ENCODE results near the gene CDH11. TPM values are rescaled to one million over a fixed set of nuclear protein-coding genes. Genes with fewer than 3 reads are reported as not detected.

The CDH11 gene
- total and polyA plus RNA-seq, 10 of the 15 experiments (the other 5 are each of a cell fraction or from before 2014, with no cell fraction given) = 0.31 to 9.7 (median 0.87) TPM

DNA sequence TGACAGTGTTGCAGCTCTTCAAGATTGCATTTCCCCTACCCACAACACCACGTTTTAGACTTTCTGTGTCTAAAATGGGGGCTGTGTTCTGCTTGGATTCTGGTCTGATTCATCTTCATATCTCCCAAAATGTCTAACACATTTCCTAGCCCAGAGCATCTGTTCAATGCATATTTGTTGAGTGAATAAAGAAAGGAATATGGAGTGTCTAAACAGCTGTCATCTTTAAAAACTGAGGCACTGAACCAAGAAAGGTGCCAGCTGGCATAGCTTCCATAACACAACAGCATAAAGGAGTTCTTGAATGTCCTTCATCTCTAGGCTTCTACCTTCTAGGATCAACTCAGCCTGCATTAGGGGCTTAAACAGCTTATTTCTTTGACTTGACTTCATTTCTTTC lies 67.4 kb downstream of the CDH11 start:
- ATAC-seq (no peak), FAIRE-seq (no peak), DNase-seq (ENCODE audit: low read depth, low spot score) (no peak)
- Histone ChIP-seq H3K4me1 (ENCODE audit: control insufficient read depth, insufficient read depth, low read length) (no peaks in the 10 kb centered on the region), H3K4me3 (no peak overlapping the region), H3K4me2 (ENCODE audit: control insufficient read depth, insufficient read depth) (no peak overlapping the region), H4K20me1 (ENCODE audit: control insufficient read depth, insufficient read depth) (no peaks in the 10 kb centered on the region), H3K27me3 (replicated peaks in 1 of 2; ENCODE audit: control insufficient read depth in 2 of 2, insufficient read depth in 2 of 2, low read length in 1 of 2) (no peaks in the 10 kb centered on the region), H3K9ac (ENCODE audit: control insufficient read depth, insufficient read depth, low read length) (no peak overlapping the region), H3K9me3 (replicated peaks; ENCODE audit: control insufficient read depth, insufficient read depth, low read length) (no peaks in the 10 kb centered on the region), H3K79me2 (ENCODE audit: control insufficient read depth, insufficient read depth, low read length) (no peaks in the 10 kb centered on the region), H2AFZ (ENCODE audit: control insufficient read depth, low read depth, low read length) (no peak overlapping the region), H3K27ac (ENCODE audit: control insufficient read depth, insufficient read depth) (no peak overlapping the region), H3K36me3 (ENCODE audit: control insufficient read depth in 2 of 2, insufficient read depth in 2 of 2, low read length in 1 of 2) (no peaks in the 10 kb centered on the region)
- 0% methylated on average over 1 of the region's 1 CpG for WGBS (ENCODE audit: insufficient coverage, insufficient replicate concordance, low lambda C conversion rate, missing lambda C conversion rate)
- in situ Hi-C loops (cut with MboI) (no loop called here), intact Hi-C loops (cut with micrococcal nuclease; ENCODE audit: unreplicated experiment) (no loop called here)
- RAD21 ChIA-PET (ENCODE audit: unreplicated experiment) = no interaction called here
- POLR2A ChIA-PET = no interaction called here
- CTCF ChIA-PET = interaction anchor here (0.6 kb wide), 1 partner anchor 72 kb away, joined by 3 read pairs; no protein-coding TSS in a partner anchor
- SMC1A ChIA-PET (ENCODE audit: uncharacterized antibody, unreplicated experiment) = no interaction called here
- BruUV-seq (replicated peaks) = no TSS peak
- TF ChIP-seq CBX5 (IDR thresholded peaks at IDR 0.05; ENCODE audit: low read depth) (no peak), SMC3 (IDR thresholded peaks at IDR 0.05; ENCODE audit: borderline replicate concordance, low read length) (no peak), SUPT20H (IDR thresholded peaks at IDR 0.05; ENCODE audit: borderline replicate concordance, control insufficient read depth, low read depth, low read length) (no peak), YY1 (IDR thresholded peaks at IDR 0.05; ENCODE audit: low read depth, low read length) (no peak), KAT2A (conservative IDR thresholded peaks at IDR 0.05; ENCODE audit: control insufficient read depth, low read depth, low read length) (no peak), TBL1XR1 (IDR thresholded peaks at IDR 0.05; ENCODE audit: low read depth, low read length) (no peak), MYC (IDR thresholded peaks at IDR 0.05; ENCODE audit: insufficient read depth, insufficient read length, insufficient replicate concordance, low read length, severe bottlenecking) (no peak), BCL11A (IDR thresholded peaks at IDR 0.05; ENCODE audit: low read depth, low read length) (no peak), MXI1 (IDR thresholded peaks at IDR 0.05; ENCODE audit: low read depth, low read length) (no peak), RELB (IDR thresholded peaks at IDR 0.05; ENCODE audit: low read depth) (no peak)
- TF ChIP-seq, protein P1, sequence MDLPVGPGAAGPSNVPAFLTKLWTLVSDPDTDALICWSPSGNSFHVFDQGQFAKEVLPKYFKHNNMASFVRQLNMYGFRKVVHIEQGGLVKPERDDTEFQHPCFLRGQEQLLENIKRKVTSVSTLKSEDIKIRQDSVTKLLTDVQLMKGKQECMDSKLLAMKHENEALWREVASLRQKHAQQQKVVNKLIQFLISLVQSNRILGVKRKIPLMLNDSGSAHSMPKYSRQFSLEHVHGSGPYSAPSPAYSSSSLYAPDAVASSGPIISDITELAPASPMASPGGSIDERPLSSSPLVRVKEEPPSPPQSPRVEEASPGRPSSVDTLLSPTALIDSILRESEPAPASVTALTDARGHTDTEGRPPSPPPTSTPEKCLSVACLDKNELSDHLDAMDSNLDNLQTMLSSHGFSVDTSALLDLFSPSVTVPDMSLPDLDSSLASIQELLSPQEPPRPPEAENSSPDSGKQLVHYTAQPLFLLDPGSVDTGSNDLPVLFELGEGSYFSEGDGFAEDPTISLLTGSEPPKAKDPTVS (IDR thresholded peaks at IDR 0.05; ENCODE audit: low read depth, low read length) = no peak
- TF ChIP-seq, protein P2, sequence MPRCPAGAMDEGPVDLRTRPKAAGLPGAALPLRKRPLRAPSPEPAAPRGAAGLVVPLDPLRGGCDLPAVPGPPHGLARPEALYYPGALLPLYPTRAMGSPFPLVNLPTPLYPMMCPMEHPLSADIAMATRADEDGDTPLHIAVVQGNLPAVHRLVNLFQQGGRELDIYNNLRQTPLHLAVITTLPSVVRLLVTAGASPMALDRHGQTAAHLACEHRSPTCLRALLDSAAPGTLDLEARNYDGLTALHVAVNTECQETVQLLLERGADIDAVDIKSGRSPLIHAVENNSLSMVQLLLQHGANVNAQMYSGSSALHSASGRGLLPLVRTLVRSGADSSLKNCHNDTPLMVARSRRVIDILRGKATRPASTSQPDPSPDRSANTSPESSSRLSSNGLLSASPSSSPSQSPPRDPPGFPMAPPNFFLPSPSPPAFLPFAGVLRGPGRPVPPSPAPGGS (IDR thresholded peaks at IDR 0.05; ENCODE audit: borderline replicate concordance, insufficient read depth, low read depth, low read length, poor library complexity, severe bottlenecking) = no peak
- TF ChIP-seq, protein P3, sequence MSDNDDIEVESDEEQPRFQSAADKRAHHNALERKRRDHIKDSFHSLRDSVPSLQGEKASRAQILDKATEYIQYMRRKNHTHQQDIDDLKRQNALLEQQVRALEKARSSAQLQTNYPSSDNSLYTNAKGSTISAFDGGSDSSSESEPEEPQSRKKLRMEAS (IDR thresholded peaks at IDR 0.05; ENCODE audit: low read depth, low read length) = no peak
- TF ChIP-seq, protein P4, sequence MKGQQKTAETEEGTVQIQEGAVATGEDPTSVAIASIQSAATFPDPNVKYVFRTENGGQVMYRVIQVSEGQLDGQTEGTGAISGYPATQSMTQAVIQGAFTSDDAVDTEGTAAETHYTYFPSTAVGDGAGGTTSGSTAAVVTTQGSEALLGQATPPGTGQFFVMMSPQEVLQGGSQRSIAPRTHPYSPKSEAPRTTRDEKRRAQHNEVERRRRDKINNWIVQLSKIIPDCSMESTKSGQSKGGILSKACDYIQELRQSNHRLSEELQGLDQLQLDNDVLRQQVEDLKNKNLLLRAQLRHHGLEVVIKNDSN (IDR thresholded peaks at IDR 0.05; ENCODE audit: borderline replicate concordance, extremely low read length, insufficient read depth, low read depth, low read length) = no peak
- TF ChIP-seq, protein P5, sequence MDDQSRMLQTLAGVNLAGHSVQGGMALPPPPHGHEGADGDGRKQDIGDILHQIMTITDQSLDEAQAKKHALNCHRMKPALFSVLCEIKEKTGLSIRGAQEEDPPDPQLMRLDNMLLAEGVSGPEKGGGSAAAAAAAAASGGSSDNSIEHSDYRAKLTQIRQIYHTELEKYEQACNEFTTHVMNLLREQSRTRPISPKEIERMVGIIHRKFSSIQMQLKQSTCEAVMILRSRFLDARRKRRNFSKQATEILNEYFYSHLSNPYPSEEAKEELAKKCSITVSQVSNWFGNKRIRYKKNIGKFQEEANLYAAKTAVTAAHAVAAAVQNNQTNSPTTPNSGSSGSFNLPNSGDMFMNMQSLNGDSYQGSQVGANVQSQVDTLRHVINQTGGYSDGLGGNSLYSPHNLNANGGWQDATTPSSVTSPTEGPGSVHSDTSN (IDR thresholded peaks at IDR 0.05; ENCODE audit: insufficient replicate concordance, low read depth, low read length) = no peak
- TF ChIP-seq, protein P6, sequence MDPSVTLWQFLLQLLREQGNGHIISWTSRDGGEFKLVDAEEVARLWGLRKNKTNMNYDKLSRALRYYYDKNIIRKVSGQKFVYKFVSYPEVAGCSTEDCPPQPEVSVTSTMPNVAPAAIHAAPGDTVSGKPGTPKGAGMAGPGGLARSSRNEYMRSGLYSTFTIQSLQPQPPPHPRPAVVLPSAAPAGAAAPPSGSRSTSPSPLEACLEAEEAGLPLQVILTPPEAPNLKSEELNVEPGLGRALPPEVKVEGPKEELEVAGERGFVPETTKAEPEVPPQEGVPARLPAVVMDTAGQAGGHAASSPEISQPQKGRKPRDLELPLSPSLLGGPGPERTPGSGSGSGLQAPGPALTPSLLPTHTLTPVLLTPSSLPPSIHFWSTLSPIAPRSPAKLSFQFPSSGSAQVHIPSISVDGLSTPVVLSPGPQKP (IDR thresholded peaks at IDR 0.05; ENCODE audit: low read depth, low read length) = no peak

Data from GM12878 (cell line).